GM23248 (cell line): ENCODE results near the gene MRLN. TPM values are rescaled to one million over a fixed set of nuclear protein-coding genes. Genes with fewer than 3 reads are reported as not detected.
A peak's percentile ranks its signal among the peaks of the same experiment; 100 is the strongest.

ENCODE experiments used
- DNase-seq: peaks from one replicate; pipeline ENCODE4 v3.0.0-alpha.2; 2015
- H2AFZ ChIP-seq: fragments of 200-600 bp; sonication (generic); 2 replicates; pipeline ENCODE4 v1.6.1; 2016; ENCODE audit warnings: antibody characterized with exemption
- H3F3A ChIP-seq: fragments of 200-600 bp; sonication (generic); 2 replicates; pipeline ENCODE4 v1.6.1; 2016; ENCODE audit warnings: mild to moderate bottlenecking, antibody characterized with exemption, mixed run types; ENCODE audit not compliant: insufficient read depth
- H3K27ac ChIP-seq: fragments of 200-600 bp; sonication (generic); 2 replicates; pipeline ENCODE4 v1.5.1; 2016; ENCODE audit warnings: mild to moderate bottlenecking
- H3K27me3 ChIP-seq: fragments of 200-600 bp; sonication (generic); replicated peaks from 2 replicates; pipeline ENCODE4 v1.6.1; 2016; ENCODE audit warnings: mild to moderate bottlenecking; ENCODE audit not compliant: insufficient read depth
- H3K36me3 ChIP-seq: fragments of 200-600 bp; sonication (generic); 2 replicates; pipeline ENCODE4 v1.6.1; 2016; ENCODE audit warnings: low read depth, mild to moderate bottlenecking
- H3K4me1 ChIP-seq: fragments of 200-600 bp; sonication (generic); 2 replicates; pipeline ENCODE4 v1.6.1; 2016; ENCODE audit warnings: mild to moderate bottlenecking; ENCODE audit not compliant: insufficient read depth
- H3K4me2 ChIP-seq: fragments of 200-600 bp; sonication (generic); one replicate; pipeline ENCODE4 v1.6.1; 2016; ENCODE audit warnings: mild to moderate bottlenecking; ENCODE audit not compliant: unreplicated experiment
- H3K4me3 ChIP-seq: fragments of 200-600 bp; sonication (generic); 2 replicates; pipeline ENCODE4 v1.5.1; 2016; ENCODE audit warnings: mild to moderate bottlenecking
- H3K79me2 ChIP-seq: fragments of 200-600 bp; sonication (generic); 2 replicates; pipeline ENCODE4 v1.6.1; 2016; ENCODE audit warnings: mild to moderate bottlenecking; ENCODE audit not compliant: insufficient read depth
- H3K9ac ChIP-seq: fragments of 200-600 bp; sonication (generic); 2 replicates; pipeline ENCODE4 v1.6.1; 2016; ENCODE audit warnings: mild to moderate bottlenecking
- H3K9me2 ChIP-seq: fragments of 200-600 bp; sonication (generic); 2 replicates; pipeline ENCODE4 v1.6.1; 2016; ENCODE audit warnings: mixed run types, mild to moderate bottlenecking, moderate library complexity; ENCODE audit not compliant: insufficient read depth
- H3K9me3 ChIP-seq: fragments of 200-600 bp; sonication (generic); one replicate; pipeline ENCODE4 v1.6.1; 2017; ENCODE audit warnings: low read depth
- H4K20me1 ChIP-seq: fragments of 200-600 bp; sonication (generic); 2 replicates; pipeline ENCODE4 v1.6.0; 2016; ENCODE audit not compliant: insufficient read depth
- EZH2 ChIP-seq: fragments of 200-600 bp; sonication (generic); IDR thresholded peaks from 2 replicates; pipeline ENCODE4 v1.6.1; 2018; ENCODE audit warnings: antibody characterized with exemption, mild to moderate bottlenecking; ENCODE audit not compliant: insufficient read depth, poor library complexity, severe bottlenecking
- EZH2phosphoT487 ChIP-seq: fragments of 200-600 bp; sonication (generic); IDR thresholded peaks from 2 replicates; pipeline ENCODE4 v1.6.1; 2018; ENCODE audit warnings: antibody characterized with exemption, moderate library complexity, mild to moderate bottlenecking, low read depth; ENCODE audit not compliant: insufficient read depth
- WGBS, 2 experiments: methylation state at CpG; one replicate each; pipeline ENCODE4 v1.1.6; 2015 to 2017; ENCODE audit warnings: low lambda C conversion rate in 2 of 2, low coverage in 1 of 2; ENCODE audit errors: missing lambda C conversion rate in 2 of 2; 5-methylcytosine and 5-hydroxymethylcytosine counted together
- in situ Hi-C: fragments of 300-500 bp; cut with MboI; formaldehyde crosslinking; loops from 2 replicates; pipeline ENCODE4 v1.15.0; 2020
- polyA plus RNA-seq: library from polyadenylated mRNA; unstranded; fragments of >200 nt; fragmentation: Nextera tagmentation; extraction: Ambion mirVana; gene quantifications from 2 replicates; pipeline ENCODE4 v1.2.1, GENCODE V29; 2016
- total RNA-seq: library from RNA; depleted of rRNA; stranded (reverse); fragments of >200 nt; shearing (Covaris generic); gene quantifications from 2 replicates; pipeline ENCODE4 v1.2.3, GENCODE V29; 2014

Gene MRLN
- total and polyA plus RNA-seq, 2 experiments from 2014 or later = not detected

DNA sequence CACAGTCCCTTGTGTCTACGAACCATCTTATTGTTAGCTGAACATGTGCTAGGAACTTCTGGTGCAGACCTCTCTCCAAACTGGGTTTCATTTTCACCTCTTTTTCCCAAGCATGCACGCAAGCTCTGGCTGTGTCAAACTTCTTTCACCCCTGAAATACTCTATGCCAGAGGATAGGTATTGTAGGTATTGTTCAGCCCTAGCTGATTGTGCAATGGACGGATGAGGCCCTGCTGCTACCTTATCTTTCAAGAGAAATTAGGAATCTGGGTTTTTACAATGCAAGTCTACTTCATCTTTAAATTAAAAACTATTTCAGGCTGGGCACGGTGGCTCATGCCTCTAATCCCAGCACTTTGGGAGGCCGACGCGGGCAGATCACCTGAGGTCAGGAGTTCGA is 28.3 kb upstream of the MRLN start:
- Histone ChIP-seq H3K9me2 (no peaks in the 10 kb centered on the region), H3K9ac (no peak overlapping the region), H3K4me2 (no peak overlapping the region), H4K20me1 (no peaks in the 10 kb centered on the region), H3K9me3 (no peaks in the 10 kb centered on the region), H3K36me3 (no peaks in the 10 kb centered on the region), H3K27me3 (no peaks in the 10 kb centered on the region), H3F3A (no peaks in the 10 kb centered on the region), H3K79me2 (no peaks in the 10 kb centered on the region), H2AFZ (no peak overlapping the region), H3K27ac (no peak overlapping the region), H3K4me3 (no peak overlapping the region), H3K4me1 (no peaks in the 10 kb centered on the region)
- DNase-seq = no peak
- WGBS, 2 experiments = 49 to 65% methylated on average over 7 to 8 of the region's 8 CpGs
- TF ChIP-seq EZH2phosphoT487 (no peak), EZH2 (no peak)
- in situ Hi-C loops = no loop called here

DNA sequence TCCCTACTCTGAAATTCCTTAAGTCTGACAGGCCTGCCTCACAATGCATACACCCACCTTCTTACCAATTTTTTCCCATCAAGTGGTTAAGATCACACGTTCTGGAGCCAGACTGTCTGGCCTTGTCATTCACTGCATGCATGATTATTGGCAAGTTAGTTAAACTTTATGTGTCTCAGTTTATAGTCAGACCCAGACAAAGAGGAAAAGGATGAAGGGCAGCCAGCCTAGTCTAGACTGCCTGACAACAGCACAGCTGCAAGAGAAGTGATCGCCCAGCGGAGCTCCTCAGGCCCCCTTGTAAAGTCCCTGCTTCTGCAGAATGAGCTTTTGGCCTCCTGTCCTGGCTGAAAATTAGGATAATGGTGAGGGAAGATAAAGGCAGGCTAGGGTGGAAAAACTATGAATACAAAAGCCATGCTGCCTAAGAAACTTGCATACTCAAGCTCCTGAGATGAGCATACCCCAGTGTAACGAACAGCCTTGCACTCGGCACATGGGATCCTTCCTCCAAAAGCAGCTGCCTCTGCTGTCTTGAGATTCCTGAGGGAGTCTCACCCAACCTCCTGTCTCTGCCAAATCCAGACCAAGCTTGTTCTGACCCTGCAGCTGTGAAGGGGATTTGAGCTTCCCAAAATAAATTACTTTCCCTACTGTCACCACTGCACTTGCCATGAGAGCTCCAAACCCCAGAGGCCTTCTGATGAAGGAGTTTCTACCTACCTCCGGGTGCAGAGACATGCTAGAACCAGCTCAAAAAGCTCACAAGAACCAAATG is 26.7 kb upstream of the MRLN start:
- Histone ChIP-seq H3K27ac (no peak overlapping the region), H2AFZ (no peak overlapping the region), H3K9me2 (no peaks in the 10 kb centered on the region), H3K4me3 (no peak overlapping the region), H3F3A (no peaks in the 10 kb centered on the region), H3K4me2 (no peak overlapping the region), H3K36me3 (no peaks in the 10 kb centered on the region), H3K9ac (no peak overlapping the region), H3K79me2 (no peaks in the 10 kb centered on the region), H3K9me3 (no peaks in the 10 kb centered on the region), H3K4me1 (no peaks in the 10 kb centered on the region), H3K27me3 (no peaks in the 10 kb centered on the region), H4K20me1 (no peaks in the 10 kb centered on the region)
- peak; percentile 55 for DNase-seq
- in situ Hi-C loops = no loop called here
- TF ChIP-seq EZH2 (no peak), EZH2phosphoT487 (no peak)
- WGBS, 2 experiments = 34 to 35% methylated on average over 6 of the region's 6 CpGs

DNA sequence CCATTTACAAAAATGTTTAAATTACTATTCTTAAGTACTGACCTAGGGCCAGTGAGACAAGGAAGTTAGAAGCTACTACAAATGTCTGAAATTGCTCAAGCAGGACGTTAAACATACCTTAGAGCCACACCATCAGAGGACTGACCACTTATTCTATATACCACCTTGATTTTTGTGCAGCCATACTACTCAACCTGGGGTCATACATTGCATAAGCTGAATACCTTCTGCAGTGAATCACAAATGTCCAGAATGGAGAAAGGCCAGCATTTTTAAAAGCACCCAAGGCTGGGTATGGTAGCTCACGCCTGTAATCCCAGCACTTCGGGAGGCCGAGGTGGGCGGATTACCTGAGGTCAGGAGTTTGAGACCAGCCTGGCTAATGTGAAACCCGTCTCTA is 21.2 kb upstream of the MRLN start:
- no peaks in the 10 kb centered on the region for H4K20me1 ChIP-seq
- H2AFZ ChIP-seq = no peak overlapping the region
- no peaks in the 10 kb centered on the region for H3K36me3 ChIP-seq
- no peaks in the 10 kb centered on the region for H3F3A ChIP-seq
- TF ChIP-seq EZH2 (no peak), EZH2phosphoT487 (no peak)
- no peaks in the 10 kb centered on the region for H3K9me2 ChIP-seq
- in situ Hi-C loops = no loop called here
- no peaks in the 10 kb centered on the region for H3K27me3 ChIP-seq
- no peak for DNase-seq
- 60 to 71% methylated on average over 6 of the region's 6 CpGs for WGBS, 2 experiments
- no peak overlapping the region for H3K27ac ChIP-seq
- no peak overlapping the region for H3K4me2 ChIP-seq
- H3K9ac ChIP-seq = no peak overlapping the region
- H3K4me1 ChIP-seq = no peaks in the 10 kb centered on the region
- no peaks in the 10 kb centered on the region for H3K9me3 ChIP-seq
- H3K79me2 ChIP-seq = no peaks in the 10 kb centered on the region
- H3K4me3 ChIP-seq = no peak overlapping the region

DNA sequence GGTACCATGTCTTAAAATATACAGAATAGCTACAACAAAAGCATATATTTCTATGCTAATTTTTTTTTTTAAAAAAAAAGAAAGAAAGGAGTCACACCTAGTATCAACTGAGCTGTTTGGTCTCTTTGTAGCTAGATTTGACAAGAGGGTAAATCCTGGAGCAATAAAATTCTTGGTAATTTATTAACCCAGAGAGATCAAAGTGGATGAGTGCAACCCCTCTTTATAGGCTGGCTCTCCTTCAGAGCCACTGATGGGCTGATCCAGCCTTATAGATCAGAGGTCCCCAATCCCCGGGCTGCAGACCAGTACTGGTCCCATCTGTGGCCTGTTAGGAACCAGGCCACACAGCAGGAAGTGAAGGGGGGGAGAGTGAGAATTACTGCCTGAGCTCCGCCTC is 19.8 kb upstream of the MRLN start:
- 43 to 65% methylated on average over 2 of the region's 2 CpGs for WGBS, 2 experiments
- Histone ChIP-seq H3K27ac (no peak overlapping the region), H3K4me3 (no peak overlapping the region), H3K4me1 (no peaks in the 10 kb centered on the region), H3K9ac (no peak overlapping the region), H2AFZ (no peak overlapping the region), H3K9me3 (no peaks in the 10 kb centered on the region), H3F3A (no peaks in the 10 kb centered on the region), H3K79me2 (no peaks in the 10 kb centered on the region), H3K9me2 (no peaks in the 10 kb centered on the region), H4K20me1 (no peaks in the 10 kb centered on the region), H3K27me3 (no peaks in the 10 kb centered on the region), H3K36me3 (no peaks in the 10 kb centered on the region), H3K4me2 (no peak overlapping the region)
- in situ Hi-C loops = no loop called here
- no peak for DNase-seq
- no peak for TF ChIP-seq EZH2phosphoT487
- TF ChIP-seq EZH2 = no peak
